GM21529 (cell line): ENCODE results near the gene NDFIP2.
A peak's percentile ranks its signal among the peaks of the same experiment; 100 is the strongest.

Experiments
- ATAC-seq: cut with Tn5 transposase; IDR thresholded peaks from one replicate; pipeline ENCODE4 v1.9.1; 2021; ENCODE audit not compliant: unreplicated experiment

NDFIP2 gene

GRCh38 chr13:79492918-79493594 lies 12.1 kb downstream of the NDFIP2 start:
- ATAC-seq, result no peak

GRCh38 chr13:79496188-79496587 lies 15.2 kb downstream of the NDFIP2 start:
- peak; percentile 79 for ATAC-seq

- no peak for ATAC-seq
Observed at GRCh38 chr13:79497064-79497463, 16.1 kb downstream of the NDFIP2 start.

- ATAC-seq, result no peak
Observed at GRCh38 chr13:79497852-79498251, 16.9 kb downstream of the NDFIP2 start.

- ATAC-seq, result no peak
Observed at GRCh38 chr13:79500829-79501228, 19.9 kb downstream of the NDFIP2 start.

GRCh38 chr13:79501538-79502232 lies 20.7 kb downstream of the NDFIP2 start:
- no peak for ATAC-seq

- no peak for ATAC-seq
Observed at GRCh38 chr13:79502859-79503468, 22.0 kb downstream of the NDFIP2 start.

GRCh38 chr13:79503473-79504017 lies 22.6 kb downstream of the NDFIP2 start:
- no peak for ATAC-seq

GRCh38 chr13:79508224-79508961 lies 27.4 kb downstream of the NDFIP2 start:
- ATAC-seq, result no peak

- ATAC-seq, result no peak
Observed at GRCh38 chr13:79511611-79512010, 30.7 kb downstream of the NDFIP2 start.

- ATAC-seq, result no peak
Observed at GRCh38 chr13:79512950-79513349, 32.0 kb downstream of the NDFIP2 start.

- ATAC-seq, result no peak
Observed at GRCh38 chr13:79516595-79516994, 35.6 kb downstream of the NDFIP2 start.

GRCh38 chr13:79519255-79519654 lies 38.3 kb downstream of the NDFIP2 start:
- no peak for ATAC-seq

GRCh38 chr13:79522583-79522982 lies 41.6 kb downstream of the NDFIP2 start:
- peak; percentile 98 for ATAC-seq

- ATAC-seq, result no peak
Observed at GRCh38 chr13:79525064-79525857, 44.3 kb downstream of the NDFIP2 start.

- ATAC-seq, result no peak
Observed at GRCh38 chr13:79527698-79528097, 46.7 kb downstream of the NDFIP2 start.

- ATAC-seq, result no peak
Observed at GRCh38 chr13:79528356-79528755, 47.4 kb downstream of the NDFIP2 start.

- no peak for ATAC-seq
Observed at GRCh38 chr13:79528759-79529191, 47.8 kb downstream of the NDFIP2 start.

GRCh38 chr13:79529817-79530216 lies 48.9 kb downstream of the NDFIP2 start:
- ATAC-seq, result no peak

GRCh38 chr13:79530270-79530669 lies 49.3 kb downstream of the NDFIP2 start:
- no peak for ATAC-seq
